ENCODE results near the gene MCTP1. TPM values are rescaled to one million over a fixed set of nuclear protein-coding genes. Genes with fewer than 3 reads are reported as not detected.

Gene MCTP1
- total RNA-seq, 1 experiment from 2014 or later: 7.5 TPM

DNA sequence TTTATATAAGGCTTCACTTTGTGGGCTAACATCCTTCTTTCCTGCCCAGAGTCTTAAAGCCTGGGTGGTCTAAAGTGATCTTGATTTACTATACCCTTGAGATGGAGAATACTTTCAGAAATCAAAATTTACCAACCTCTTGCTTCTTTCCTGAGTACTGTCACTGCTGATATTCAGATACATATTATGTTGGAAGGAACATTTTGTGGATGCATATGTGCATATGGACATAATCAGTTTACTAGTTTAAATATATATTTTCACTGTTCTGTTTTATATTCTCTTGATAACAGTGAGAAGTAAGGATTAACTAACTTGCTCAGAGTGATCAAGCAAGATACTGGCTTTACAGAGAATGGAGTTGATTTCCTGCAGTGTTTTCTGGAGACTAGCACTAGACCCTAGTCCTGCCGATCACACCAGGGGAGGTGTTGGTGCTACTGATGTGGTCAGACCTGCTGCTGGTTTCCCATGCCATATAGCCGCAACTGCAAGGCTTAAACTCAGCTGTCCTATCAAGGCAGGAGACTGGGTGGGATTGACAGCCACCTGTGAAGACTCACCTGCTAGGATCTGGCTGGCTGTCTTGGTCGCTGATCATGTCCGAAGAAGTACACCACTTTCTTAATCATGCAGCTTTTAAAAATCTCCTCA, 608.8 kb downstream of the MCTP1 start:
- DNase-seq (no peak), ATAC-seq (no peak)
- CTCF ChIA-PET: no interaction called here
- Histone ChIP-seq H3K36me3 (ENCODE audit: low read depth, low read length) (no peaks in the 10 kb centered on the region), H3K4me1 (ENCODE audit: insufficient read depth, low read length) (no peaks in the 10 kb centered on the region), H3K27ac (ENCODE audit: low read length) (no peak overlapping the region), H3K4me3 (ENCODE audit: low read length) (no peak overlapping the region), H3K9me3 (ENCODE audit: low read length) (no peaks in the 10 kb centered on the region), H3K27me3 (ENCODE audit: low read length) (no peaks in the 10 kb centered on the region), H3K9me2 (replicated peaks; ENCODE audit: low read length) (no peaks in the 10 kb centered on the region), H4K20me1 (ENCODE audit: low read length) (no peaks in the 10 kb centered on the region), H3K79me2 (ENCODE audit: low read length) (no peaks in the 10 kb centered on the region), H3F3A (ENCODE audit: low read length, unreplicated experiment) (no peaks in the 10 kb centered on the region), H3K9ac (ENCODE audit: low read length) (no peak overlapping the region), H3K4me2 (ENCODE audit: low read length) (no peak overlapping the region), H2AFZ (ENCODE audit: low read length) (no peak overlapping the region)
- intact Hi-C loops (cut with micrococcal nuclease): no loop called here
- BruUV-seq (replicated peaks): no TSS peak
- POLR2A ChIA-PET (ENCODE audit: unreplicated experiment): no interaction called here
- TF ChIP-seq EZH2 (IDR thresholded peaks at IDR 0.05; ENCODE audit: low read length, unreplicated experiment) (no peak), EZH2phosphoT487 (IDR thresholded peaks at IDR 0.05; ENCODE audit: borderline replicate concordance, low read length) (no peak), CTCF (conservative IDR thresholded peaks at IDR 0.05; ENCODE audit: low read depth, low read length) (no peak)

- ATAC-seq: no peak
- BruUV-seq (replicated peaks): no TSS peak
- no peaks in the 10 kb centered on the region for H3F3A ChIP-seq (ENCODE audit: low read length, unreplicated experiment)
- H3K27me3 ChIP-seq (ENCODE audit: low read length): no peaks in the 10 kb centered on the region
- H3K9me2 ChIP-seq (replicated peaks; ENCODE audit: low read length): no peaks in the 10 kb centered on the region
- ChIA-PET CTCF (no interaction called here), POLR2A (ENCODE audit: unreplicated experiment) (no interaction called here)
- no peaks in the 10 kb centered on the region for H3K36me3 ChIP-seq (ENCODE audit: low read depth, low read length)
- H3K4me2 ChIP-seq (ENCODE audit: low read length): no peak overlapping the region
- DNase-seq: peak; percentile 18
- TF ChIP-seq EZH2phosphoT487 (IDR thresholded peaks at IDR 0.05; ENCODE audit: borderline replicate concordance, low read length) (no peak), CTCF (conservative IDR thresholded peaks at IDR 0.05; ENCODE audit: low read depth, low read length) (no peak), EZH2 (IDR thresholded peaks at IDR 0.05; ENCODE audit: low read length, unreplicated experiment) (no peak)
- H3K9ac ChIP-seq (ENCODE audit: low read length): no peak overlapping the region
- H4K20me1 ChIP-seq (ENCODE audit: low read length): no peaks in the 10 kb centered on the region
- H3K27ac ChIP-seq (ENCODE audit: low read length): no peak overlapping the region
- no peaks in the 10 kb centered on the region for H3K9me3 ChIP-seq (ENCODE audit: low read length)
- H3K4me1 ChIP-seq (ENCODE audit: insufficient read depth, low read length): no peaks in the 10 kb centered on the region
- H3K79me2 ChIP-seq (ENCODE audit: low read length): no peaks in the 10 kb centered on the region
- no peak overlapping the region for H2AFZ ChIP-seq (ENCODE audit: low read length)
- intact Hi-C loops (cut with micrococcal nuclease): no loop called here
- no peak overlapping the region for H3K4me3 ChIP-seq (ENCODE audit: low read length)
These were observed 610.2 kb downstream of the MCTP1 start for GRCh38 chr5:94674490-94675382.

DNA sequence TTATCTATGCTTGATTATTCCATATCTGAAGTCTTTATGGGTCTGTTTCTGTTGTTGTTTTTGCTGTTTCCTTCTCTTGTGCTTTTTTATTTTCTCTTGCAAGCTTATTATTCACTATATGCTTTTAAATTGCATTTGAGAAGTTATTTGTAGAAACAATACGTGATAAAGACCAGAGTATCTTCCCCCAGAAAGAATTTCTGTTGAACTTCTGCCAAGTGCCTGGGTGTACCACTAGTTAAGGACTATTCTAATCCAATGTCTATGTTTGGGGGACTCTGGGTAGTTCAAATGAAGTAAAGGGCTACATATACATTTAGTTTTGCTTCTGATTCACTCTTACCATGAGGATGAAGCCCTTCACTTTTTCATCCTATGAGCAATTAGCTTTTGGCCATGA, 612.1 kb downstream of the MCTP1 start:
- no peak overlapping the region for H3K27ac ChIP-seq (ENCODE audit: low read length)
- H3K27me3 ChIP-seq (ENCODE audit: low read length): no peaks in the 10 kb centered on the region
- DNase-seq (no peak), ATAC-seq (no peak)
- no peaks in the 10 kb centered on the region for H3K36me3 ChIP-seq (ENCODE audit: low read depth, low read length)
- no peaks in the 10 kb centered on the region for H3K4me1 ChIP-seq (ENCODE audit: insufficient read depth, low read length)
- intact Hi-C loops (cut with micrococcal nuclease): no loop called here
- no peak overlapping the region for H3K9ac ChIP-seq (ENCODE audit: low read length)
- no peak overlapping the region for H2AFZ ChIP-seq (ENCODE audit: low read length)
- no peak for TF ChIP-seq EZH2phosphoT487 (IDR thresholded peaks at IDR 0.05; ENCODE audit: borderline replicate concordance, low read length)
- TF ChIP-seq EZH2 (IDR thresholded peaks at IDR 0.05; ENCODE audit: low read length, unreplicated experiment): no peak
- no peak for TF ChIP-seq CTCF (conservative IDR thresholded peaks at IDR 0.05; ENCODE audit: low read depth, low read length)
- no peaks in the 10 kb centered on the region for H3K9me2 ChIP-seq (replicated peaks; ENCODE audit: low read length)
- no peak overlapping the region for H3K4me2 ChIP-seq (ENCODE audit: low read length)
- no peaks in the 10 kb centered on the region for H3K9me3 ChIP-seq (ENCODE audit: low read length)
- no peak overlapping the region for H3K4me3 ChIP-seq (ENCODE audit: low read length)
- no peaks in the 10 kb centered on the region for H3F3A ChIP-seq (ENCODE audit: low read length, unreplicated experiment)
- no TSS peak for BruUV-seq (replicated peaks)
- H4K20me1 ChIP-seq (ENCODE audit: low read length): no peaks in the 10 kb centered on the region
- H3K79me2 ChIP-seq (ENCODE audit: low read length): no peaks in the 10 kb centered on the region
- ChIA-PET POLR2A (ENCODE audit: unreplicated experiment) (no interaction called here), CTCF (no interaction called here)
